ENCODE data around the gene ASPA. TPM values are rescaled to one million over a fixed set of nuclear protein-coding genes. Genes with fewer than 3 reads are reported as not detected.

Gene ASPA
- total and polyA plus RNA-seq, 2 experiments from 2014 or later = 0.13 TPM; not detected in 1

GRCh38 chr17:3551189-3551588 is 75.4 kb downstream of the ASPA start:
- H4K20me1 ChIP-seq (replicated peaks; ENCODE audit: insufficient read depth) = no peaks in the 10 kb centered on the region
- no peak overlapping the region for H2AFZ ChIP-seq
- no peak overlapping the region for H3K4me3 Mint-ChIP-seq
- no peaks in the 10 kb centered on the region for H3K79me2 ChIP-seq (replicated peaks; ENCODE audit: insufficient read depth)
- H3K4me3 ChIP-seq = no peak overlapping the region
- H3K27me3 Mint-ChIP-seq (ENCODE audit: insufficient read depth, low read depth, poor library complexity) = peaks cover 3% of the 10 kb centered on the region
- H3K27ac ChIP-seq (ENCODE audit: low read depth) = no peak overlapping the region
- no peaks in the 10 kb centered on the region for H3F3A ChIP-seq (replicated peaks; ENCODE audit: low read depth)
- no peak overlapping the region for H3K4me2 ChIP-seq
- DNase-seq (ENCODE audit: low spot score) (peak; percentile 30), ATAC-seq (peak; percentile 72)
- H3K27ac Mint-ChIP-seq = no peak overlapping the region
- H3K27me3 ChIP-seq (ENCODE audit: insufficient read depth) = no peaks in the 10 kb centered on the region
- TF ChIP-seq CREB1 (CRISPR knock-in tag; IDR thresholded peaks at IDR 0.05; ENCODE audit: low read depth) (no peak), CTCF (conservative IDR thresholded peaks at IDR 0.05; ENCODE audit: low read depth in 2 of 2) (peak; percentile 21 to 25; a peak in 2 of 4 replicates)
- TF ChIP-seq, protein P1, sequence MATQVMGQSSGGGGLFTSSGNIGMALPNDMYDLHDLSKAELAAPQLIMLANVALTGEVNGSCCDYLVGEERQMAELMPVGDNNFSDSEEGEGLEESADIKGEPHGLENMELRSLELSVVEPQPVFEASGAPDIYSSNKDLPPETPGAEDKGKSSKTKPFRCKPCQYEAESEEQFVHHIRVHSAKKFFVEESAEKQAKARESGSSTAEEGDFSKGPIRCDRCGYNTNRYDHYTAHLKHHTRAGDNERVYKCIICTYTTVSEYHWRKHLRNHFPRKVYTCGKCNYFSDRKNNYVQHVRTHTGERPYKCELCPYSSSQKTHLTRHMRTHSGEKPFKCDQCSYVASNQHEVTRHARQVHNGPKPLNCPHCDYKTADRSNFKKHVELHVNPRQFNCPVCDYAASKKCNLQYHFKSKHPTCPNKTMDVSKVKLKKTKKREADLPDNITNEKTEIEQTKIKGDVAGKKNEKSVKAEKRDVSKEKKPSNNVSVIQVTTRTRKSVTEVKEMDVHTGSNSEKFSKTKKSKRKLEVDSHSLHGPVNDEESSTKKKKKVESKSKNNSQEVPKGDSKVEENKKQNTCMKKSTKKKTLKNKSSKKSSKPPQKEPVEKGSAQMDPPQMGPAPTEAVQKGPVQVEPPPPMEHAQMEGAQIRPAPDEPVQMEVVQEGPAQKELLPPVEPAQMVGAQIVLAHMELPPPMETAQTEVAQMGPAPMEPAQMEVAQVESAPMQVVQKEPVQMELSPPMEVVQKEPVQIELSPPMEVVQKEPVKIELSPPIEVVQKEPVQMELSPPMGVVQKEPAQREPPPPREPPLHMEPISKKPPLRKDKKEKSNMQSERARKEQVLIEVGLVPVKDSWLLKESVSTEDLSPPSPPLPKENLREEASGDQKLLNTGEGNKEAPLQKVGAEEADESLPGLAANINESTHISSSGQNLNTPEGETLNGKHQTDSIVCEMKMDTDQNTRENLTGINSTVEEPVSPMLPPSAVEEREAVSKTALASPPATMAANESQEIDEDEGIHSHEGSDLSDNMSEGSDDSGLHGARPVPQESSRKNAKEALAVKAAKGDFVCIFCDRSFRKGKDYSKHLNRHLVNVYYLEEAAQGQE (IDR thresholded peaks at IDR 0.05; ENCODE audit: unreplicated experiment) = no peak
- H3K36me3 Mint-ChIP-seq (ENCODE audit: low read depth) = no peaks in the 10 kb centered on the region; the same call in 2 of the 3 replicates
- H3K9me3 Mint-ChIP-seq = peaks cover 7% of the 10 kb centered on the region; the same call in 2 of the 3 replicates
- no peaks in the 10 kb centered on the region for H3K36me3 ChIP-seq (ENCODE audit: insufficient read depth)
- H3K4me1 ChIP-seq (ENCODE audit: insufficient read depth) = no peaks in the 10 kb centered on the region
- H3K4me1 Mint-ChIP-seq = no peaks in the 10 kb centered on the region
- H3K9me2 ChIP-seq (ENCODE audit: insufficient read depth) = peaks cover 13% of the 10 kb centered on the region; the same call in 1 of the 2 replicates

DNA sequence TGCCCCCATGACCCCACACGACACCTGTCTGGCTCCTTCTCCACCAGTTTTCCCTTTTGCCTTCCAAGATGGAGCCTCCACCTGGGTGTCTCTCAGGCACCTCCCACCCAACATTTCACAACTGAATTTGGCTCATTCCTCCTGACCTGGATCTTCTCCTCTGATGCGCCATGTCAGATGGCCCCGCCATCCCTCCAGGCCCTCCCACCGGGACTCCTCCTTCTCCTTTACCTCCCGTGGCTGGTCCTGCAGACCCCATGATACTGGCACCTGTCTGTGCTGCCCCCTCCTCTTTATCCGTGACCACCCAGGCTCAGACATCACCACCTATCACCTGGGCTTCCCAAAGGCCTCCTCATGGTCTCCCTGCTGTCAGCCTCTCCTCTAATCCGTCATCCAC is 77.1 kb downstream of the ASPA start:
- Histone ChIP-seq H3K27ac (ENCODE audit: low read depth) (no peak overlapping the region), H3K27me3 (ENCODE audit: insufficient read depth) (no peaks in the 10 kb centered on the region), H3K36me3 (ENCODE audit: insufficient read depth) (no peaks in the 10 kb centered on the region), H3K4me1 (ENCODE audit: insufficient read depth) (no peaks in the 10 kb centered on the region), H3F3A (replicated peaks; ENCODE audit: low read depth) (no peaks in the 10 kb centered on the region), H3K79me2 (replicated peaks; ENCODE audit: insufficient read depth) (no peaks in the 10 kb centered on the region), H3K4me2 (no peak overlapping the region), H3K9me2 (ENCODE audit: insufficient read depth) (peaks cover 13% of the 10 kb centered on the region; the same call in 1 of the 2 replicates), H3K4me3 (no peak overlapping the region), H2AFZ (no peak overlapping the region), H4K20me1 (replicated peaks; ENCODE audit: insufficient read depth) (no peaks in the 10 kb centered on the region)
- Mint-ChIP-seq H3K36me3 (ENCODE audit: low read depth) (no peaks in the 10 kb centered on the region; the same call in 2 of the 3 replicates), H3K27ac (no peak overlapping the region), H3K27me3 (ENCODE audit: insufficient read depth, low read depth, poor library complexity) (peaks cover 3% of the 10 kb centered on the region), H3K4me1 (no peaks in the 10 kb centered on the region), H3K9me3 (peaks cover 7% of the 10 kb centered on the region; the same call in 2 of the 3 replicates), H3K4me3 (no peak overlapping the region)
- no peak for ATAC-seq
- no peak for DNase-seq (ENCODE audit: low spot score)
- TF ChIP-seq ETS1 (IDR thresholded peaks at IDR 0.05) = no peak
- no peak for TF ChIP-seq STAT1 (IDR thresholded peaks at IDR 0.05; ENCODE audit: unreplicated experiment)
- TF ChIP-seq JUNB (IDR thresholded peaks at IDR 0.05; ENCODE audit: unreplicated experiment) = no peak
- TF ChIP-seq, protein P1 (IDR thresholded peaks at IDR 0.05; ENCODE audit: unreplicated experiment) = no peak
- TF ChIP-seq CTCF (conservative IDR thresholded peaks at IDR 0.05; ENCODE audit: low read depth in 2 of 2) = no peak
- no peak for TF ChIP-seq NANOG (IDR thresholded peaks at IDR 0.05; ENCODE audit: borderline replicate concordance)

Data from GM23338 (cell line).